Lung (tissue), 12 donors: ENCODE data around the gene PEAR1. TPM values are rescaled to one million over a fixed set of nuclear protein-coding genes. Genes with fewer than 3 reads are reported as not detected.

Experiments
- ATAC-seq: fragments of 200-7000 bp; cut with Tn5 transposase; one replicate; pipeline ENCODE4 v1.9.1; 2020; ENCODE audit warnings: moderate number of reproducible peaks; ENCODE audit not compliant: insufficient read depth, low FRiP score
- DNase-seq, 3 donors: peaks; one replicate each; pipeline ENCODE4 v3.0.0-alpha.2; 2013 to 2017
- H3K27ac ChIP-seq, 2 donors: one replicate each; pipeline ENCODE4 v1.5.1; 2013; ENCODE audit warnings: mild to moderate bottlenecking in 2 of 2, moderate library complexity in 2 of 2, control low read depth in 1 of 2, inconsistent platforms in 1 of 2, low read depth in 1 of 2, low read length in 1 of 2
- H3K27me3 ChIP-seq, 3 donors: one replicate each; pipeline ENCODE4 v1.5.1; 2013; ENCODE audit warnings: low read length in 2 of 3; ENCODE audit not compliant: control insufficient read depth in 3 of 3, insufficient read depth in 3 of 3
- H3K36me3 ChIP-seq, 4 donors: one replicate each; pipeline ENCODE4 v1.5.1; 2013; ENCODE audit warnings: low read length in 4 of 4, mild to moderate bottlenecking in 1 of 4, moderate library complexity in 1 of 4; ENCODE audit not compliant: control insufficient read depth in 4 of 4, insufficient read depth in 4 of 4
- H3K4me1 ChIP-seq, 5 donors: one replicate each; pipeline ENCODE4 v1.5.1; 2013; ENCODE audit warnings: low read length in 5 of 5, mild to moderate bottlenecking in 2 of 5, moderate library complexity in 1 of 5; ENCODE audit not compliant: control insufficient read depth in 5 of 5, insufficient read depth in 5 of 5
- H3K4me3 ChIP-seq: one replicate; pipeline ENCODE4 v1.5.1; 2013; ENCODE audit warnings: mild to moderate bottlenecking, control low read depth, moderate library complexity
- H3K9ac ChIP-seq, 2 donors: one replicate each; pipeline ENCODE4 v1.5.1; 2013; ENCODE audit warnings: low read length in 2 of 2, control low read depth in 1 of 2; ENCODE audit not compliant: insufficient read depth in 1 of 2
- H3K9me3 ChIP-seq, 4 donors: one replicate each; pipeline ENCODE4 v1.5.1; 2013; ENCODE audit warnings: low read length in 3 of 4, mild to moderate bottlenecking in 1 of 4, moderate library complexity in 1 of 4; ENCODE audit not compliant: control insufficient read depth in 4 of 4, insufficient read depth in 3 of 4
- WGBS, 2 donors: extraction: QIAGEN DNeasy Blood & Tissue Kit; methylation state at CpG; one replicate each; pipeline ENCODE4 v1.1.7; 2013; 5-methylcytosine and 5-hydroxymethylcytosine counted together
- polyA plus RNA-seq, 2 donors: library from polyadenylated mRNA; stranded (reverse); fragments of 200-250 nt; gene quantifications; one replicate each; pipeline ENCODE4 v1.2.1, GENCODE V29; 2013
- total RNA-seq, 2 donors: library from RNA; depleted of rRNA in 1 of 2; stranded (reverse); fragments of >200 nt in 1 of 2; gene quantifications; one replicate each; pipeline ENCODE4 v1.2.1, GENCODE V29; 2014 to 2021
- TF ChIP-seq, protein P1 (sequence below): IDR thresholded peaks from 2 replicates; pipeline ENCODE4 v1.5.1; 2012; ENCODE audit warnings: mild to moderate bottlenecking; ENCODE audit errors: control extremely low read depth, extremely low read depth
- donor health status: control.
- donor health status: control.
- donor health status: Bipolar disorder and iron deficiency.
- donor health status: healthy.
- donor health status: DM: yes; HTN: yes; CAD: no.

Gene PEAR1
- total and polyA plus RNA-seq, 4 donors = 7.6 to 15.3 (median 12.9) TPM

- TF ChIP-seq, protein P1, sequence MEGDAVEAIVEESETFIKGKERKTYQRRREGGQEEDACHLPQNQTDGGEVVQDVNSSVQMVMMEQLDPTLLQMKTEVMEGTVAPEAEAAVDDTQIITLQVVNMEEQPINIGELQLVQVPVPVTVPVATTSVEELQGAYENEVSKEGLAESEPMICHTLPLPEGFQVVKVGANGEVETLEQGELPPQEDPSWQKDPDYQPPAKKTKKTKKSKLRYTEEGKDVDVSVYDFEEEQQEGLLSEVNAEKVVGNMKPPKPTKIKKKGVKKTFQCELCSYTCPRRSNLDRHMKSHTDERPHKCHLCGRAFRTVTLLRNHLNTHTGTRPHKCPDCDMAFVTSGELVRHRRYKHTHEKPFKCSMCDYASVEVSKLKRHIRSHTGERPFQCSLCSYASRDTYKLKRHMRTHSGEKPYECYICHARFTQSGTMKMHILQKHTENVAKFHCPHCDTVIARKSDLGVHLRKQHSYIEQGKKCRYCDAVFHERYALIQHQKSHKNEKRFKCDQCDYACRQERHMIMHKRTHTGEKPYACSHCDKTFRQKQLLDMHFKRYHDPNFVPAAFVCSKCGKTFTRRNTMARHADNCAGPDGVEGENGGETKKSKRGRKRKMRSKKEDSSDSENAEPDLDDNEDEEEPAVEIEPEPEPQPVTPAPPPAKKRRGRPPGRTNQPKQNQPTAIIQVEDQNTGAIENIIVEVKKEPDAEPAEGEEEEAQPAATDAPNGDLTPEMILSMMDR = no peak
- no peak overlapping the region for H3K9ac ChIP-seq
- ATAC-seq (no peak), DNase-seq (no peak)
- WGBS, 2 donors = 94 to 97% methylated on average over 8 of the region's 8 CpGs
- no peak overlapping the region for H3K4me3 ChIP-seq
- H3K27ac ChIP-seq = no peak overlapping the region
- no peaks in the 10 kb centered on the region for H3K9me3 ChIP-seq
- no peaks in the 10 kb centered on the region for H3K27me3 ChIP-seq
- H3K4me1 ChIP-seq = no peaks in the 10 kb centered on the region
- H3K36me3 ChIP-seq = peaks cover 28 to 71% (median 48%) of the 10 kb centered on the region in 4 donors
These were observed 51.3 kb downstream of the PEAR1 start for GRCh38 chr1:156944848-156945247.

DNA sequence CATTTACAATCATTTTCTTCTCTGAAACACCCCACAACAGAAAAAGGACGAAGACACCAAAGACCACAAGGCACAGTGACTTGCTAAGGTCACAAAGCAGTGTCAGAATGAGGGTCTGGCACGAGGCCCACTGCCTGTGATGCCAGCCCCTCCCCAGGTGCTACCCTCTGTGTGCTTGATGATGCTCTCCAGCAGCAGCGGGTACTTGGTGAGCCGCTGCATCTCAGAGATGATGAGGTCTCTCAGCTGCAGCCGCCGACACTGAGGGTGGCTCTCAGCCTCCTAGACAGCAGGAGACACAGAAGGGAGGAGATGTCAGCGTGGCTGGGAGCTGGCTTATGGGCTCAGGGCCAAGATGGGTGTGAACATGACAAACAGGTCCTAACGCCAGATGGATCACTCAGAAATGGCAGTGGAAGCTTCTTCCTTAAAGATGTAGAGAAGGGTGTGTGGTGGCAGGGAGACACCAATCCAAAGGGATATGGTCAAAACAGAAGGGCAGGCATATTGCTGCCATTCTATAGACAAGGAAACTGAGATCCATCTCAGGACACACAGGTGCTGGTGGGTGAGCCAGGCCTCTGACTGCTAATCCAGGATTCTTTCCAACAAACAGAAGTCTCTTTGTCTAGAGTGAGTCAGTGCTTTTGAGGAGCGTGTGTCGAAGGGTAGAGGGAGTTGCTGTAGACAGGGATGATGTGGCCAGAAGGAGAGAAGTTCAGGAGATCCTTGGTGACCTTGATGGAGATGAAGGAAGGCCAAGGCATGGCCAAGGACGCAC, 52.6 kb downstream of the PEAR1 start:
- Histone ChIP-seq H3K4me1 (no peaks in the 10 kb centered on the region), H3K36me3 (peaks cover 34 to 71% (median 53%) of the 10 kb centered on the region in 4 donors), H3K9me3 (no peaks in the 10 kb centered on the region), H3K27ac (no peak overlapping the region), H3K4me3 (no peak overlapping the region), H3K27me3 (no peaks in the 10 kb centered on the region), H3K9ac (no peak overlapping the region)
- DNase-seq (no peak), ATAC-seq (no peak)
- TF ChIP-seq, protein P1 = no peak
- 86 to 88% methylated on average over 11 of the region's 11 CpGs for WGBS, 2 donors

DNA sequence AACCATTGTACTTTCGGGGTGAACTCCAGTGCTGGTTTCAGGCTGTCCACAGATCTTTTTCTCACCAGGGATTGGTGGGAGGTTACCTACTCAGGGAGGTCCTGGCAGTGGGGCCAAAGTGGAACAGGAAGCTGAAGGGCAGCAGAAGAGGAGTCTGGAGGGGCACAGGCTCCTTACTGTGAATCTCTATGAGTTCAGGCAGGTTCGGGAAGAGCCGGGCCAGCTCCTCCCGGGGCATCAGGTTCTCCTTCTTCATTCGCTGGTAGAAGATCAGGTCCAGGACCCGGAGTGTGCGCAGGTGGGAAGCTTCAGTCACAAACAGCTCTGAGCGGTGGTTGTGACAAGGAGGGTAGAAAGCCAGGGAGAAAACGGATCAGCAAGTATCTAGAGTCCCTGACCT, 53.6 kb downstream of the PEAR1 start:
- no peaks in the 10 kb centered on the region for H3K9me3 ChIP-seq
- no peak overlapping the region for H3K9ac ChIP-seq
- no peak overlapping the region for H3K4me3 ChIP-seq
- peaks cover 37 to 65% (median 59%) of the 10 kb centered on the region in 4 donors for H3K36me3 ChIP-seq
- DNase-seq = no peak
- 95 to 96% methylated on average over 9 of the region's 9 CpGs for WGBS, 2 donors
- no peak overlapping the region for H3K27ac ChIP-seq
- no peak for ATAC-seq
- H3K4me1 ChIP-seq = no peaks in the 10 kb centered on the region
- H3K27me3 ChIP-seq = no peaks in the 10 kb centered on the region
- TF ChIP-seq, protein P1 = no peak
